Endodermal cell (in vitro differentiated cells): Measurements from ENCODE around the gene DDTL. TPM values are rescaled to one million over a fixed set of nuclear protein-coding genes. Genes with fewer than 3 reads are reported as not detected.
A peak's percentile ranks its signal among the peaks of the same experiment; 100 is the strongest.
"Not testable (repeated sequence)": the region's sequence is repeated elsewhere in the genome, so short reads cannot be mapped to it uniquely, and the experiment has no call there.

Experiments used
- DNase-seq: peaks from one replicate; pipeline ENCODE4 v3.0.0-alpha.2; 2017
- H3K27ac ChIP-seq: 2 replicates; pipeline ENCODE4 v1.5.1; 2013; ENCODE audit warnings: mild to moderate bottlenecking, low read depth, low read length, moderate library complexity
- H3K27me3 ChIP-seq: 2 replicates; pipeline ENCODE4 v1.6.1; 2013; ENCODE audit warnings: mild to moderate bottlenecking, low read length, moderate library complexity; ENCODE audit not compliant: insufficient read depth, control insufficient read depth, poor library complexity, severe bottlenecking
- H3K36me3 ChIP-seq: 2 replicates; pipeline ENCODE4 v1.7.0; 2013; ENCODE audit warnings: mild to moderate bottlenecking, low read length, moderate library complexity; ENCODE audit not compliant: control insufficient read depth, insufficient read depth
- H3K4me1 ChIP-seq: one replicate; pipeline ENCODE4 v1.7.0; 2013; ENCODE audit warnings: low read length; ENCODE audit not compliant: control insufficient read depth, insufficient read depth
- H3K4me3 ChIP-seq: 2 replicates; pipeline ENCODE4 v1.5.1; 2013; ENCODE audit warnings: mild to moderate bottlenecking, low read length, moderate library complexity
- H3K9ac ChIP-seq: 2 replicates; pipeline ENCODE4 v1.6.1; 2013; ENCODE audit warnings: mild to moderate bottlenecking, low read length, moderate library complexity; ENCODE audit not compliant: poor library complexity, severe bottlenecking; ENCODE audit errors: extremely low read depth
- H3K9me3 ChIP-seq: 2 replicates; pipeline ENCODE4 v1.6.1; 2013; ENCODE audit warnings: mild to moderate bottlenecking, low read length, moderate library complexity; ENCODE audit not compliant: control insufficient read depth
- H3K27ac Mint-ChIP-seq: 2 replicates; pipeline ENCODE4 v1.8.0; 2020; ENCODE audit warnings: mixed read lengths
- H3K27me3 Mint-ChIP-seq: 2 replicates; pipeline ENCODE4 v1.8.0; 2021; ENCODE audit warnings: mild to moderate bottlenecking, mixed read lengths; ENCODE audit not compliant: insufficient read depth
- H3K36me3 Mint-ChIP-seq: 2 replicates; pipeline ENCODE4 v1.8.0; 2020; ENCODE audit warnings: low read depth, mixed read lengths
- H3K4me1 Mint-ChIP-seq: 2 replicates; pipeline ENCODE4 v1.8.0; 2020; ENCODE audit warnings: mixed read lengths
- H3K4me3 Mint-ChIP-seq: 2 replicates; pipeline ENCODE4 v1.8.0; 2020; ENCODE audit warnings: mild to moderate bottlenecking, moderate library complexity, mixed read lengths
- H3K9me3 Mint-ChIP-seq: 2 replicates; pipeline ENCODE4 v1.8.0; 2020; ENCODE audit warnings: mild to moderate bottlenecking, mixed read lengths
- WGBS, 2 experiments: methylation state at CpG; one replicate each; pipeline versions ENCODE4 v1.1.5 to v1.1.7; 2013; ENCODE audit warnings: missing lambda C conversion rate in 2 of 2, mixed read lengths in 1 of 2; ENCODE audit not compliant: insufficient coverage in 1 of 2, insufficient read length in 1 of 2; 5-methylcytosine and 5-hydroxymethylcytosine counted together
- total RNA-seq, 2 donors: library from RNA; stranded (reverse); fragmentation: NEBNext Ultra II Directional in 1 of 2; extraction: Animal tissue kit (Norgen Biotek cat#: 25700) in 1 of 2; gene quantifications; 2 replicates in 1 of 2; 3 replicates in 1 of 2; pipeline ENCODE4 v1.2.1, GENCODE V29; 2021
- TF ChIP-seq, protein P1 (sequence below): fragments of 200-600 bp; sonication (generic); conservative IDR thresholded peaks from 2 replicates; pipeline ENCODE4 v1.5.0; 2021; ENCODE audit warnings: antibody characterized with exemption, mild to moderate bottlenecking

The DDTL gene
- total RNA-seq, 2 donors from 2014 or later: 1.2 TPM; not detected in 1

- H3K4me1 ChIP-seq, H3K27ac Mint-ChIP-seq, H3K27ac ChIP-seq, H3K9me3 Mint-ChIP-seq, H3K4me1 Mint-ChIP-seq, H3K27me3 ChIP-seq, H3K4me3 Mint-ChIP-seq, H3K4me3 ChIP-seq, H3K27me3 Mint-ChIP-seq, H3K9ac ChIP-seq, DNase-seq, H3K9me3 ChIP-seq: not testable (repeated sequence)
- H3K36me3 Mint-ChIP-seq: peaks cover 22% of the 10 kb centered on the region
- no CpG with 5 or more reads among the region's 18 CpGs for WGBS, 2 experiments
- H3K36me3 ChIP-seq: peaks cover 22% of the 10 kb centered on the region
These were observed 594 bp upstream of the DDTL start for GRCh38 chr22:23966094-23966493.

- no peak overlapping the region for H3K27ac ChIP-seq
- H3K9me3 ChIP-seq: no peaks in the 10 kb centered on the region
- Mint-ChIP-seq H3K27ac (no peak overlapping the region), H3K9me3 (no peaks in the 10 kb centered on the region), H3K4me1 (no peaks in the 10 kb centered on the region), H3K27me3 (no peaks in the 10 kb centered on the region), H3K36me3 (peaks cover 31% of the 10 kb centered on the region), H3K4me3 (no peak overlapping the region)
- no peak overlapping the region for H3K9ac ChIP-seq
- no peaks in the 10 kb centered on the region for H3K4me1 ChIP-seq
- DNase-seq: no peak
- peaks cover 30% of the 10 kb centered on the region for H3K36me3 ChIP-seq
- no peaks in the 10 kb centered on the region for H3K27me3 ChIP-seq
- TF ChIP-seq, protein P1, sequence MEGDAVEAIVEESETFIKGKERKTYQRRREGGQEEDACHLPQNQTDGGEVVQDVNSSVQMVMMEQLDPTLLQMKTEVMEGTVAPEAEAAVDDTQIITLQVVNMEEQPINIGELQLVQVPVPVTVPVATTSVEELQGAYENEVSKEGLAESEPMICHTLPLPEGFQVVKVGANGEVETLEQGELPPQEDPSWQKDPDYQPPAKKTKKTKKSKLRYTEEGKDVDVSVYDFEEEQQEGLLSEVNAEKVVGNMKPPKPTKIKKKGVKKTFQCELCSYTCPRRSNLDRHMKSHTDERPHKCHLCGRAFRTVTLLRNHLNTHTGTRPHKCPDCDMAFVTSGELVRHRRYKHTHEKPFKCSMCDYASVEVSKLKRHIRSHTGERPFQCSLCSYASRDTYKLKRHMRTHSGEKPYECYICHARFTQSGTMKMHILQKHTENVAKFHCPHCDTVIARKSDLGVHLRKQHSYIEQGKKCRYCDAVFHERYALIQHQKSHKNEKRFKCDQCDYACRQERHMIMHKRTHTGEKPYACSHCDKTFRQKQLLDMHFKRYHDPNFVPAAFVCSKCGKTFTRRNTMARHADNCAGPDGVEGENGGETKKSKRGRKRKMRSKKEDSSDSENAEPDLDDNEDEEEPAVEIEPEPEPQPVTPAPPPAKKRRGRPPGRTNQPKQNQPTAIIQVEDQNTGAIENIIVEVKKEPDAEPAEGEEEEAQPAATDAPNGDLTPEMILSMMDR: no peak
- WGBS, 2 experiments: 94 to 100% methylated on average over 2 to 3 of the region's 3 CpGs
- no peak overlapping the region for H3K4me3 ChIP-seq
These were observed 2.4 kb downstream of the DDTL start for GRCh38 chr22:23969071-23969470.

DNA sequence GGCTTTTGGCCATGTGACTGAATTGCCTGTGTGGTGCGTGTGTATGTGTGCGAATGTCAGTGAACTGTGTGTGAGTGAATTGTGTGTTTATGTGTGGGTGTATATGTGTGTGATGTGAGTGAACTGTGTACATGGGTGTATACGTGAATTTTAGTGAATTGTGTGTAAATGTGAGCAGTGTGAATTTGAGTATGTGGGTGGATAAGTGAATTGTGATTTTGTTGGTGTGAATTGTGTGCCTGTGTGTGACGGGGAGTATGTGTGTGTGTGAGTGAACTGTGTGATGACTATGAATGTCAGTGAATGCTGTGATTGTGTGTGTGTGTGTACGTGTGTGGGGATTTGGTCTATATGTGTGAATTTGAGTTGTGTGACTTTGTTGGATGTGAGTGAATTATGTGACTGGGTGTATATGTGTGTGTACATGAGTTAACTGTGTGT, 3.5 kb downstream of the DDTL start:
- H3K27ac Mint-ChIP-seq: no peak overlapping the region
- H3K4me1 Mint-ChIP-seq: no peaks in the 10 kb centered on the region
- H3K4me1 ChIP-seq: no peaks in the 10 kb centered on the region
- peaks cover 30% of the 10 kb centered on the region for H3K36me3 ChIP-seq
- 92 to 100% methylated on average over 5 of the region's 5 CpGs for WGBS, 2 experiments
- no peak overlapping the region for H3K4me3 ChIP-seq
- TF ChIP-seq, protein P1: no peak
- H3K27me3 Mint-ChIP-seq: no peaks in the 10 kb centered on the region
- no peaks in the 10 kb centered on the region for H3K9me3 Mint-ChIP-seq
- no peaks in the 10 kb centered on the region for H3K27me3 ChIP-seq
- no peak overlapping the region for H3K9ac ChIP-seq
- H3K4me3 Mint-ChIP-seq: no peak overlapping the region
- H3K9me3 ChIP-seq: no peaks in the 10 kb centered on the region
- no peak overlapping the region for H3K27ac ChIP-seq
- peak; percentile 37 for DNase-seq
- peaks cover 31% of the 10 kb centered on the region for H3K36me3 Mint-ChIP-seq
